ENCODE data around the gene NXN.
"Not testable (repeated sequence)": the region's sequence is repeated elsewhere in the genome, so short reads cannot be mapped to it uniquely, and the experiment has no call there.

DNA sequence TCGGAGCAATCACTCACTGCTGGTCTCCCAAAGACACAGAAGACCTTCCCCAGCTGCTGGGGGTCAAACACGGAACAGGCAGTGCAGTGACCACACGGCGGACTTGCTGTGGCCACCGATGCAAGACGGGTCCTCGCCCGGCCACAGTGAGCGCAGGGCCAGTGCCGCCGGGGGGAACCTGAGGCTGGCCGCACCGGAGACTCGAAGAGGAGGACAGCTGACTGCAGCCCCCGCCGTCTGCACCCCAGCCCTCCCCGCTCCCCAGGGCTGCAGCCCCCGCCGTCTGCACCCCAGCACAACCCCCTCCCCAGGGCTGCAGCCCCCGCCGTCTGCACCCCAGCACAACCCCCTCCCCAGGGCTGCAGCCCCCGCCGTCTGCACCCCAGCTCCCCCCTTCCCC, 173.7 kb downstream of the NXN start:
- TF ChIP-seq, protein P1, sequence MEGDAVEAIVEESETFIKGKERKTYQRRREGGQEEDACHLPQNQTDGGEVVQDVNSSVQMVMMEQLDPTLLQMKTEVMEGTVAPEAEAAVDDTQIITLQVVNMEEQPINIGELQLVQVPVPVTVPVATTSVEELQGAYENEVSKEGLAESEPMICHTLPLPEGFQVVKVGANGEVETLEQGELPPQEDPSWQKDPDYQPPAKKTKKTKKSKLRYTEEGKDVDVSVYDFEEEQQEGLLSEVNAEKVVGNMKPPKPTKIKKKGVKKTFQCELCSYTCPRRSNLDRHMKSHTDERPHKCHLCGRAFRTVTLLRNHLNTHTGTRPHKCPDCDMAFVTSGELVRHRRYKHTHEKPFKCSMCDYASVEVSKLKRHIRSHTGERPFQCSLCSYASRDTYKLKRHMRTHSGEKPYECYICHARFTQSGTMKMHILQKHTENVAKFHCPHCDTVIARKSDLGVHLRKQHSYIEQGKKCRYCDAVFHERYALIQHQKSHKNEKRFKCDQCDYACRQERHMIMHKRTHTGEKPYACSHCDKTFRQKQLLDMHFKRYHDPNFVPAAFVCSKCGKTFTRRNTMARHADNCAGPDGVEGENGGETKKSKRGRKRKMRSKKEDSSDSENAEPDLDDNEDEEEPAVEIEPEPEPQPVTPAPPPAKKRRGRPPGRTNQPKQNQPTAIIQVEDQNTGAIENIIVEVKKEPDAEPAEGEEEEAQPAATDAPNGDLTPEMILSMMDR (IDR thresholded peaks at IDR 0.05; ENCODE audit: poor library complexity, severe bottlenecking): not testable (repeated sequence)
- not testable (repeated sequence) for TF ChIP-seq POLR2AphosphoS5 (IDR thresholded peaks at IDR 0.05); EZH2 (IDR thresholded peaks at IDR 0.05; ENCODE audit: borderline replicate concordance, insufficient read depth, low read length, poor library complexity, severe bottlenecking); SMC3 (conservative IDR thresholded peaks at IDR 0.05; ENCODE audit: poor library complexity); EP300 (conservative IDR thresholded peaks at IDR 0.05; ENCODE audit: poor library complexity, severe bottlenecking); MXI1 (conservative IDR thresholded peaks at IDR 0.05; ENCODE audit: poor library complexity, severe bottlenecking); TAF1 (IDR thresholded peaks at IDR 0.05; ENCODE audit: low read depth); RAD21 (conservative IDR thresholded peaks at IDR 0.05)
- TF ChIP-seq, protein P2, sequence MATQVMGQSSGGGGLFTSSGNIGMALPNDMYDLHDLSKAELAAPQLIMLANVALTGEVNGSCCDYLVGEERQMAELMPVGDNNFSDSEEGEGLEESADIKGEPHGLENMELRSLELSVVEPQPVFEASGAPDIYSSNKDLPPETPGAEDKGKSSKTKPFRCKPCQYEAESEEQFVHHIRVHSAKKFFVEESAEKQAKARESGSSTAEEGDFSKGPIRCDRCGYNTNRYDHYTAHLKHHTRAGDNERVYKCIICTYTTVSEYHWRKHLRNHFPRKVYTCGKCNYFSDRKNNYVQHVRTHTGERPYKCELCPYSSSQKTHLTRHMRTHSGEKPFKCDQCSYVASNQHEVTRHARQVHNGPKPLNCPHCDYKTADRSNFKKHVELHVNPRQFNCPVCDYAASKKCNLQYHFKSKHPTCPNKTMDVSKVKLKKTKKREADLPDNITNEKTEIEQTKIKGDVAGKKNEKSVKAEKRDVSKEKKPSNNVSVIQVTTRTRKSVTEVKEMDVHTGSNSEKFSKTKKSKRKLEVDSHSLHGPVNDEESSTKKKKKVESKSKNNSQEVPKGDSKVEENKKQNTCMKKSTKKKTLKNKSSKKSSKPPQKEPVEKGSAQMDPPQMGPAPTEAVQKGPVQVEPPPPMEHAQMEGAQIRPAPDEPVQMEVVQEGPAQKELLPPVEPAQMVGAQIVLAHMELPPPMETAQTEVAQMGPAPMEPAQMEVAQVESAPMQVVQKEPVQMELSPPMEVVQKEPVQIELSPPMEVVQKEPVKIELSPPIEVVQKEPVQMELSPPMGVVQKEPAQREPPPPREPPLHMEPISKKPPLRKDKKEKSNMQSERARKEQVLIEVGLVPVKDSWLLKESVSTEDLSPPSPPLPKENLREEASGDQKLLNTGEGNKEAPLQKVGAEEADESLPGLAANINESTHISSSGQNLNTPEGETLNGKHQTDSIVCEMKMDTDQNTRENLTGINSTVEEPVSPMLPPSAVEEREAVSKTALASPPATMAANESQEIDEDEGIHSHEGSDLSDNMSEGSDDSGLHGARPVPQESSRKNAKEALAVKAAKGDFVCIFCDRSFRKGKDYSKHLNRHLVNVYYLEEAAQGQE (IDR thresholded peaks at IDR 0.05; ENCODE audit: borderline replicate concordance): not testable (repeated sequence)
